GM12878 (cell line): Measurements from ENCODE around the gene TMEM14C. TPM values are rescaled to one million over a fixed set of nuclear protein-coding genes. Genes with fewer than 3 reads are reported as not detected.

Experiments used
- ATAC-seq: fragments of 200-7000 bp; cut with Tn5 transposase; 3 replicates; pipeline ENCODE4 v1.9.1; 2020; ENCODE audit warnings: mild to moderate bottlenecking, moderate library complexity
- BruUV-seq: library from RNA; stranded (reverse); fragments of 400-500 nt; replicated peaks from 2 replicates; lab custom pipeline; 2021; lab: Mats Ljungman, UMichigan
- CTCF ChIA-PET: fragments of 300-600 bp; sonication (Branson Sonifier 250); formaldehyde crosslinking; extraction: SDS; loops from one replicate; lab custom pipeline; 2021; ENCODE audit warnings: inconsistent platforms; lab: Yijun Ruan, JAX
- POLR2A ChIA-PET: fragments of 350-600 bp; formaldehyde crosslinking; extraction: SDS; loops from one replicate; lab custom pipeline; 2021; ENCODE audit warnings: inconsistent platforms; lab: Charles Lee
- RAD21 ChIA-PET: fragments of 300-600 bp; sonication (Branson Sonifier 250); formaldehyde crosslinking; loops from one replicate; lab custom pipeline; 2023; ENCODE audit warnings: antibody characterized with exemption; ENCODE audit not compliant: unreplicated experiment; lab: Charles Lee
- SMC1A ChIA-PET: fragments of 300-600 bp; sonication (Branson Sonifier 250); formaldehyde crosslinking; loops from one replicate; lab custom pipeline; 2023; ENCODE audit not compliant: unreplicated experiment, uncharacterized antibody; lab: Charles Lee
- DNase-seq: peaks from one replicate; pipeline ENCODE4 v3.0.0-alpha.2; 2011; ENCODE audit warnings: low read depth, low spot score
- FAIRE-seq: peaks from 3 replicates; lab custom pipeline; 2011; peaks lifted over from hg19 to GRCh38; lab: Jason Lieb, UNC
- H2AFZ ChIP-seq: 2 replicates; pipeline ENCODE4 v1.6.0; 2011; ENCODE audit warnings: low read depth, low read length, control low read depth; ENCODE audit not compliant: control insufficient read depth
- H3K27ac ChIP-seq: 2 replicates; pipeline ENCODE4 v1.5.1; 2011; ENCODE audit warnings: control low read depth; ENCODE audit not compliant: control insufficient read depth, insufficient read depth
- H3K27me3 ChIP-seq, 2 experiments: replicated peaks in 1 of 2; 2 replicates each; pipeline versions ENCODE4 v1.6.0 to v1.6.1; 2011; ENCODE audit warnings: low read length in 1 of 2; ENCODE audit not compliant: control insufficient read depth in 2 of 2, insufficient read depth in 2 of 2
- H3K36me3 ChIP-seq, 2 experiments: 2 replicates each; pipeline ENCODE4 v1.5.1; 2011; ENCODE audit warnings: low read length in 1 of 2; ENCODE audit not compliant: control insufficient read depth in 2 of 2, insufficient read depth in 2 of 2
- H3K4me1 ChIP-seq: 2 replicates; pipeline ENCODE4 v1.6.1; 2011; ENCODE audit warnings: mild to moderate bottlenecking, low read length, moderate library complexity, mixed read lengths; ENCODE audit not compliant: control insufficient read depth, insufficient read depth
- H3K4me2 ChIP-seq: 2 replicates; pipeline ENCODE4 v1.6.0; 2011; ENCODE audit warnings: control low read depth; ENCODE audit not compliant: control insufficient read depth, insufficient read depth
- H3K4me3 ChIP-seq: fragments of 200-600 bp; sonication (generic); 2 replicates; pipeline ENCODE4 v1.5.1; 2016
- H3K79me2 ChIP-seq: 2 replicates; pipeline ENCODE4 v1.6.0; 2011; ENCODE audit warnings: low read length; ENCODE audit not compliant: control insufficient read depth, insufficient read depth
- H3K9ac ChIP-seq: 2 replicates; pipeline ENCODE4 v1.8.0; 2011; ENCODE audit warnings: low read length, control low read depth, mixed read lengths; ENCODE audit not compliant: control insufficient read depth, insufficient read depth
- H3K9me3 ChIP-seq: replicated peaks from 3 replicates; pipeline ENCODE4 v1.5.1; 2011; ENCODE audit warnings: mild to moderate bottlenecking, low read length; ENCODE audit not compliant: control insufficient read depth, insufficient read depth
- H4K20me1 ChIP-seq: 2 replicates; pipeline ENCODE4 v1.6.0; 2011; ENCODE audit not compliant: control insufficient read depth, insufficient read depth
- BHLHE40 ChIP-seq, 2 experiments: fragments of 450-650 bp in 1 of 2; IDR thresholded peaks; 2 replicates each; pipeline ENCODE4 v1.6.1; 2011 to 2017; ENCODE audit warnings: low read depth in 2 of 2, borderline replicate concordance in 1 of 2, improper control_type of control experiment in 1 of 2, low read length in 1 of 2, mild to moderate bottlenecking in 1 of 2
- FOS ChIP-seq: IDR thresholded peaks from 3 replicates; pipeline ENCODE4 v1.6.1; 2011; ENCODE audit warnings: borderline replicate concordance; ENCODE audit not compliant: insufficient read length; ENCODE audit errors: extremely low read depth
- NFYB ChIP-seq: IDR thresholded peaks from 2 replicates; pipeline ENCODE4 v1.6.1; 2011; ENCODE audit warnings: low read depth, mild to moderate bottlenecking, low read length, improper control_type of control experiment, moderate library complexity; ENCODE audit not compliant: insufficient read depth
- RUNX3 ChIP-seq: IDR thresholded peaks from 2 replicates; pipeline ENCODE4 v1.6.1; 2012; ENCODE audit warnings: low read length, inconsistent platforms
- SP1 ChIP-seq: IDR thresholded peaks from one replicate; pipeline ENCODE4 v1.6.1; 2011; ENCODE audit warnings: low read depth, low read length
- WGBS: methylation state at CpG from one replicate; pipeline ENCODE4 v1.1.6; 2016; ENCODE audit warnings: low lambda C conversion rate; ENCODE audit not compliant: insufficient replicate concordance, insufficient coverage; ENCODE audit errors: missing lambda C conversion rate; 5-methylcytosine and 5-hydroxymethylcytosine counted together
- in situ Hi-C: fragments of 300-500 bp; cut with MboI; formaldehyde crosslinking; loops from 9 replicates; pipeline ENCODE4 v1.14.3; 2018; ENCODE audit warnings: mixed read lengths
- intact Hi-C: fragments of 100-400 bp; cut with micrococcal nuclease; formaldehyde crosslinking; loops from one replicate; pipeline ENCODE4 v1.14.2; 2022; ENCODE audit not compliant: unreplicated experiment
- polyA plus RNA-seq, 11 experiments: library from polyadenylated mRNA; depleted of rRNA in 4 of 11; unstranded in 6 of 11; stranded (reverse) in 5 of 11; fragments of >200 nt; fragmentation: Nextera tagmentation in 4 of 11; fragmentation: Illumina TruSeq in 1 of 11; extraction: Ambion mirVana in 4 of 11; extraction: Trizol in 1 of 11; gene quantifications; 1 replicate in 1 of 11; 2 replicates in 10 of 11; pipeline versions ENCODE4 v1.2.1 to v1.2.3, GENCODE V29; 2011 to 2016; ENCODE audit warnings: inconsistent platforms in 2 of 11, missing spikeins in 2 of 11, low read depth in 1 of 11
- total RNA-seq, 4 experiments: library from RNA; depleted of rRNA in 3 of 4; stranded (reverse); fragments of >200 nt in 3 of 4; fragmentation: Illumina TruSeq in 1 of 4; extraction: Trizol in 1 of 4; gene quantifications; 2 replicates each; pipeline versions ENCODE4 v1.2.1 to v1.2.3, GENCODE V29; 2013 to 2021
- TF ChIP-seq, protein P1 (sequence below): fragments of 450-650 bp; IDR thresholded peaks from 2 replicates; pipeline ENCODE4 v1.6.1; 2017; ENCODE audit warnings: antibody characterized with exemption, mild to moderate bottlenecking, moderate library complexity

Gene TMEM14C
- total and polyA plus RNA-seq, 10 of the 15 experiments (the other 5 are each of a cell fraction or from before 2014, with no cell fraction given) = 66.0 to 224 (median 134) TPM

DNA sequence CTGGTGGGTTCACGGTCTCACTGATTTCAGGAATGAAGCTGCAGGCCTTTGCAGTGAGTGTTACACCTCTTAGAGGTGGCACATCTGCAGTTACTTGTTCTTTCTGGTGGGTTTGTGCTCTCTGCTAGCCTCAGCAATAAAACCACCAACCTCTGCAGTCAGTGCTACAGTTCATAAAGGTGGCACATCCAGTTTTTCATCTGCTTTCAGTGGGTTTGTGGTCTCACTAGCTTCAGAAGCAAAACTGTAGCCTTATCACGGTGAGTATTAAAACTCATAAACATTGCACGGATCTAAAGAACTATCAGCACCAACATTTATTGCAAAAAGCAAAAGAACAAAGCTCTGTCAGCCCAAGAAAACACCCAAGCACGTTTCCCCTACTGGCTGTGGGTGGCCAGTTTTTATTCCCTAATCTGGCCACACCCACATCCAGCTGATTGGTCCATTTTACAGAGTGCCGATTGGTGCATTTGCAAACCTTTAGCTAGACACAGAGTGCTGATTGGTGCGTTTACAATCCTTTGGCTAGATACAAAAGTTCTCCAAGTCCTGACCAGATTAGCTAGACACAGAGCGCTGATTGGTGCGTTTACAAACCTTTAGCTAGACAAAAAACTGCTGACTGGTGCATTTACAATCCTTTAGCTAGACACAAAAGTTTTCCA is 3.4 kb upstream of the TMEM14C start:
- Histone ChIP-seq H3K4me1 (peaks cover 4% of the 10 kb centered on the region; the same call in 1 of the 2 replicates), H3K4me3 (peak overlapping the region; percentile 76; the same call in 1 of the 2 replicates), H3K9ac (peak overlapping the region; percentile 73; the same call in 1 of the 2 replicates), H3K27me3 (no peaks in the 10 kb centered on the region), H2AFZ (no peak overlapping the region; the same call in 1 of the 2 replicates), H3K9me3 (peaks cover 12% of the 10 kb centered on the region), H3K27ac (peak overlapping the region; percentile 78; the same call in 1 of the 2 replicates), H3K79me2 (peaks cover 13% of the 10 kb centered on the region), H3K36me3 (no peaks in the 10 kb centered on the region), H4K20me1 (no peaks in the 10 kb centered on the region), H3K4me2 (peak overlapping the region; percentile 75)
- ChIA-PET CTCF (interaction anchor here (0.9 to 2.2 kb wide), 3 partner anchors 8 to 241 kb away, joined by 3 to 7 read pairs (median 5); no protein-coding TSS in a partner anchor), RAD21 (interaction anchor here (0.9 to 2.4 kb wide), 3 partner anchors 28 to 83 kb away, joined by 3 to 12 read pairs (median 4); partner anchors contain the start of gene TMEM14B), POLR2A (interaction anchor here (0.8 to 6.0 kb wide), 3 partner anchors 9 to 24 kb away, joined by 3 to 40 read pairs (median 3); partner anchors contain the start of genes C6orf52 and PAK1IP1), SMC1A (interaction anchor here (0.5 to 3.1 kb wide), 7 partner anchors 9 to 241 kb away, joined by 3 to 8 read pairs (median 3); no protein-coding TSS in a partner anchor)
- BruUV-seq = TSS peak; percentile 71
- DNase-seq (no peak), FAIRE-seq (no peak), ATAC-seq (no peak)
- intact Hi-C loops (no loop called here), in situ Hi-C loops (no loop called here)
- TF ChIP-seq SP1 = peak; percentile 71
- peak; percentile 44 for TF ChIP-seq FOS
- TF ChIP-seq, protein P1, sequence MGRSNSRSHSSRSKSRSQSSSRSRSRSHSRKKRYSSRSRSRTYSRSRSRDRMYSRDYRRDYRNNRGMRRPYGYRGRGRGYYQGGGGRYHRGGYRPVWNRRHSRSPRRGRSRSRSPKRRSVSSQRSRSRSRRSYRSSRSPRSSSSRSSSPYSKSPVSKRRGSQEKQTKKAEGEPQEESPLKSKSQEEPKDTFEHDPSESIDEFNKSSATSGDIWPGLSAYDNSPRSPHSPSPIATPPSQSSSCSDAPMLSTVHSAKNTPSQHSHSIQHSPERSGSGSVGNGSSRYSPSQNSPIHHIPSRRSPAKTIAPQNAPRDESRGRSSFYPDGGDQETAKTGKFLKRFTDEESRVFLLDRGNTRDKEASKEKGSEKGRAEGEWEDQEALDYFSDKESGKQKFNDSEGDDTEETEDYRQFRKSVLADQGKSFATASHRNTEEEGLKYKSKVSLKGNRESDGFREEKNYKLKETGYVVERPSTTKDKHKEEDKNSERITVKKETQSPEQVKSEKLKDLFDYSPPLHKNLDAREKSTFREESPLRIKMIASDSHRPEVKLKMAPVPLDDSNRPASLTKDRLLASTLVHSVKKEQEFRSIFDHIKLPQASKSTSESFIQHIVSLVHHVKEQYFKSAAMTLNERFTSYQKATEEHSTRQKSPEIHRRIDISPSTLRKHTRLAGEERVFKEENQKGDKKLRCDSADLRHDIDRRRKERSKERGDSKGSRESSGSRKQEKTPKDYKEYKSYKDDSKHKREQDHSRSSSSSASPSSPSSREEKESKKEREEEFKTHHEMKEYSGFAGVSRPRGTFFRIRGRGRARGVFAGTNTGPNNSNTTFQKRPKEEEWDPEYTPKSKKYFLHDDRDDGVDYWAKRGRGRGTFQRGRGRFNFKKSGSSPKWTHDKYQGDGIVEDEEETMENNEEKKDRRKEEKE = no peak
- TF ChIP-seq BHLHE40 (IDR thresholded peaks at IDR 0.05; ENCODE audit: borderline replicate concordance in 1 of 2, low read depth in 2 of 2, low read length in 1 of 2) = peak in 1 of 2 experiments; percentile 20; a peak in 1 of 4 replicates
- TF ChIP-seq RUNX3 = 0 out of 2 replicates have a peak, but pooled peaks have one; percentile 3
- peak; percentile 97 for TF ChIP-seq NFYB
- WGBS = 79% methylated on average over 8 of the region's 8 CpGs
